Ureter (tissue), 1 donor: Measurements from ENCODE around the gene ZBTB7C. TPM values are rescaled to one million over a fixed set of nuclear protein-coding genes. Genes with fewer than 3 reads are reported as not detected.
"Not testable (repeated sequence)": the region's sequence is repeated elsewhere in the genome, so short reads cannot be mapped to it uniquely, and the experiment has no call there.

Source experiments
- DNase-seq: peaks from one replicate; pipeline ENCODE4 v3.0.0-alpha.2; 2020; ENCODE audit warnings: low spot score
- total RNA-seq: library from RNA; stranded (reverse); gene quantifications from one replicate; pipeline ENCODE4 v1.2.4, GENCODE V29; 2023
- donor health status: DM: yes; HTN: yes; CAD: no.

Gene ZBTB7C
- total RNA-seq = 72.1 TPM

DNA sequence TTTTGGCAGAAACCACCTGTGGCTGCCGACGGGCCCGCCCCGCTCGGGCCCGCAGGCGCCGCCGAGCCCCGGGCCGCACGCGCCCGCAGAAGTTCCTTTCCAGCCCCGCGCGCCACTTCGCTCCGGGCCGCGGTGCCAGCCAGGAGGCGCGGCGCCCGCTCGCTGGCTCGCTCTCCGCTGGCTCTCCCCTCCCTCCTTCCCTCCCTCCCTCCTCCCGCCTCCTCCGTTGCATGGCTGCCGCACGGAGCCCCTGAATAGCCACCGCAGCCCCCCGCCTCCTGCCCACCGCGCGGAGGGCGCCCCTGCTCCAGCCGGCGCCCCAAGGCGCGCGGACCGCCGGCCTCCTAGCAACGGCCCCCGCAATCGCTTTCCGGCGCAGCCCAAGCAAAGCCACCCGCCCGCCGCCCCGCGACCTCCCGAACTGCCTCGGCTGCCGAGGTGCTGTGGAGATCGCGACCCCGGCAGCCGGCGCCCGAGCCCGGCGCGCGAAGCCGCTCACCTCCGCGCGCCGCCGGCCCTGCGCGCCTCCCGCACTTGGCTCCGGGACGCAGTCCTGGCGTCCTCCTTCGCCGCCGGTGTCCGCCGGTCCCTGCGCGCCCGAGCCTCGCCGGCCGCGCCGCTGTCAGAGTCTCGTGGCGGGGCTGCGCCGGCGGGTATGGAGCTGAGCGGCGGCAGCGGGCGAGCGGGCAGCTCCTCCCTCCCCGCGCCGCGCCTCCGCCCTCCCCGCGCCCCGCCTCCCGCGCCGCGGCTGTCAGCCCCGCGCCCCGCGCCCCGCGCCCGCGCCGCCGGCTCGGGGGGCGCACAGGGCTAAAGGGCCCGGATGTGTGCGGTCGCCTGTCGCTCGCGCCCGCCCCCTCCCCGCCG, at the start of gene ZBTB7C:
Gene ZBTB7C, minus strand, starts transcription at position 657 of the 864 bp plus-strand sequence.
- no peak for DNase-seq

GRCh38 chr18:48456838-48457237, 47.7 kb upstream of the ZBTB7C start:
- no peak for DNase-seq

DNA sequence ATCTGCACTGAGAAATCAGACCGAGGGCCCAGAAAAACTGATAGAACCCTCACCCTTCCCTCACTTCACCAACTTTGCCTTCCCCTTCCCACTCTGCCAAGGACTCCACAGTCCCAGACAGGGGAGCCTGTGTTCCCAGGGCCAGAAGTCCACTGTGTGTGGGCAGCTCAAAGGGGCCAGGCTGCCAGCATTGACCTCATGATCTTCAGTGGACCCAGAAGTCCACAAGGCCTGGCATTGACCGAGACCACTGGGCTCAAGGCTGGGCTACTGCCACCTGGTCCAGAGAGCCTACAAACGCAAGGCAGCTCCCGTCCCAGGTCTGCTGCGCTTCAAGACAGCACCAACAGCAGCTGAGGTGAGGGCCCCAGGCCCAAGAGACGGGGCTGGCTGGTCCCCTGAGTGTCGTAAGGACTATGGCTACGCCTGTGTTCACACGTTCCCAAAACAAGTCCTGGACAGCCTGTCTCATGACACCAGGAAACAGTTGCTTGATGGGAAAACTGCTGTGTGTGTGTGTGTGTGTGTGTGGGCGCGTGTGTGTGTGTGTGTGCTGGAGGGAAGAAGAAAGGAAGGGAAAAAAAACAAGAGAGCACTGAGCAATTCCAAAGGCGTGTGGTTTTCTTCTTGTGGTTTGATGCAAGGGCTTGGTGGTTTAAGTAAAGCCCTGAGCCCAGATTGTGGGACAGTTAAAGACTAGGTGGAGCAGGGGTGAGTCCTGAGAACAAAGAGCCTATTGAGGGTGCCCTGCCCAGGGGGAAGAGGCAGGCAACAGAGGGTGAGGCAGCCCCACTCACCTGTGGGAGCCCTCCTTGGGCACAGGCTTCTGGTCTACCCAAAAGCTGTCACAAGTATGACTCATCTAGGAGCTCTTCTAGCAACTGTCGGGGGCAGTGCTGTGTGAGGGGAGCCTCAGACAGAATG, 46.6 kb upstream of the ZBTB7C start:
- no peak for DNase-seq

DNA sequence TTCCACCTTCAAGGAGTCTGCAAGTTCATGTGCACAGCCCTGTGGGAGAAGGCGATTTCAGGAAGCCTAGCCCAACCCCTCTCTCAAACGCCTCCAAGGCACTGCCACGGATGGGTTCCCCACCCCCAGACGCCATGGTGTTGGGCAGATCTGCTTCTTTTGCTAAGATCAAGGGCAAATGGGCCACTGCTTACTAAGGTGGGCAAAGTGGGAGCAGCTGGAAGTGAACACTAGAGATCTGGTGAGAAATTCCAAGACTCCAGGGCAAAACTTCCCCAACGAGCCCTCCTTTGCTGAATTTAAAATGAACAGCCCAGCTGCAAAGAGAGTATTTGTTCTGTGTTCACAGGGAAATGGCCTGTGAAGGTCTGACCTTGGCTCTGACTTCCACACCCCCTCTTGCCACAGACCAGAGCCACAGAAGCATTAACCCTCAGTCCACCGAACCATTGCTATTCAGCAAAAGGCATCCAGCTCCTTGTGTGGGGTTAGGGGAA, 45.1 kb upstream of the ZBTB7C start:
- DNase-seq = no peak

DNA sequence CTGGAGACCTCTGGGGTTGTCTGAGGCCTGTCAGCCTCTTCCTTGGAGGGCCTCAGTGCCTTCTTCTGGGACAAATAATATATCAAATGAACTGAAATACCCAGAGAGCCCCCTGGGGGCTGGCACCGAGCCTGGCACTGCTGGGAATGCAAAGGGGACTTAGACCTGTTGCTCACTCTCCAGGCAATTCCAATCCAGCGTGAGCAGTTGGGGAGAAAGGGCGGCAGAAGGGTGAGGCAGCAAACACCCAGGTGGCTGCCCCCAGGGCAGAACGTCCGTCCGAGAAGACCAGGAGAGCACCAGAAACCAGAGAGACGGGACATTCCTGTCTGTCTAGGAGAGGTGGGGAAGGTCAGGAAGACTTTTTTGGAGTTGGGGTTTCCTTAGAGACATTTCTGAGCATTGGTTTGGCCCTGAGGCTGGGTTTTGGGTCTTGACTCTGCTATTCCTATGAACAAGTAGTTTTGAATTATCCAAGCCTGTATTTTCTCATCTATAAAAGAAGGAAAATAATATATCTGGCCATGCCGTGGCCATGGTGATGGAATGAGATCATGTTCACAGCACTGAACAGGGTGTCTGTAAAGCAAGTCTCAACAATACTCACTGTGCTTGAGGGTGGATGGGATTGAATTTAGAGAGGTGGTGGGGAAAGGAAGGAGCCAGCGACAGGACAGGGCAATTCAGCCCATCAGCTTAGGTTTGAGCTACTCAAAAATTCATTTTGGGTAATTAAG, 44.3 kb upstream of the ZBTB7C start:
- no peak for DNase-seq

DNA sequence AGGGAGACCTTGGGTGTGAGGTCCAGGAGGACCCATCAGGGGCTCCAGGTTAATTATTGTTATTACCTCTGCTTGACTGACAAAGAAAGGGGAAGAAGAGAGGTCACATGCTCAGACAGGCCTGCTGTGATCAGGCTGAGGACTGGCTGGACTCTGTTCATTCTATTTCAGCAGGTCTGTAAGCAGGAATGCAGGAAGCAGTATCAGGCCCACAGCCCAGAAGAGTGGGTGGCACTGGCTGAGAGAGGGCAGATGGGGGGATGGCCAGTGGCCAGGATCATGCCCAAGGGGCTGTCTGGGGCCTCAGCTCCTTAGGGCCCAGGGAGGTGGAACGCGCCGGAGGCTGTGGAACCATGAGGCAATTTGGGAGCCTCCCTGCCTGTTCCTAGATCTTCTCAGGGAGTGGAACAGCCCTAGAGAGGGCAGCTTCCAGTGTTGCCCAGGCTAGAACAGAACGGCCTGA, 43.7 kb upstream of the ZBTB7C start:
- DNase-seq = no peak

DNA sequence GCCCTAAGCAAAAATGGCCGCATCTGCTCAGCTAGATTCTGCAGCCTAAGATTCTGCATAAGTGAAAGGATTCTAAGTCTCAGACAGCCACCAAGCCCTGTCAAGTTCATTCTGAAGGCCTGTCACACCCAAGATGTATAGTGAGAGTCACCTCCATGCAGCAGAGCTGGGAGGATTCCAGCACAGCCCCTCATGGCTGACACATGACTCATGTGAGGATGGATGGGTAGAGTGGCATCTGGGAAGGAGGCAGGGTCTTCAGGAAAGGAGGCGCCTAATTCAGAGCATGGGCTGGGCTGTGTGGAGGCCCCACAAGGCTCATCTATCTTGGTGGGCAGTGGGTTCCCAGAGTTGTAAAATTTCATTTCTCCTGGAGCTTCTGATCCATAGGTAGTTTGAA, 41.5 kb upstream of the ZBTB7C start:
- DNase-seq = no peak

- DNase-seq = peak; percentile 91
Observed at GRCh38 chr18:48446582-48447225, 37.5 kb upstream of the ZBTB7C start.

DNA sequence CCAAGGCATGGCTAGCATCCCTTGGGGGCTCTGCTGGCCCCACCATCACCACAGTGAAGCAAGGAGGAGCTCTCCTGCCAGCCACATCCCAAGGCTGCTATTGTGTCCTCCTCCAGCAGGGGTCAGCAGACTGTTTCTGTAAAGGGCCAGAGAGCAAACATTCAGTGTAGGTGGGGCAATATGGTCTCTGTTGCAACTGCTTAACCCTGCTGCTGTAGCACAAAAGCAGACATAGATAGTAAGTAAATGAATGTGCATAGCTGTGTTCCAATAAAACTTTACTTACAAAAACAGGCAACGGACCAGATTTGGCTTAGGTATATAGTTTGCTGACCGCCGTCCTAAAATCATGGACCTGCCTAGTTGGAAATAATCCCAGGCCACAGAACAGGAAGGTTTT, 36.4 kb upstream of the ZBTB7C start:
- DNase-seq = peak; percentile 79

DNA sequence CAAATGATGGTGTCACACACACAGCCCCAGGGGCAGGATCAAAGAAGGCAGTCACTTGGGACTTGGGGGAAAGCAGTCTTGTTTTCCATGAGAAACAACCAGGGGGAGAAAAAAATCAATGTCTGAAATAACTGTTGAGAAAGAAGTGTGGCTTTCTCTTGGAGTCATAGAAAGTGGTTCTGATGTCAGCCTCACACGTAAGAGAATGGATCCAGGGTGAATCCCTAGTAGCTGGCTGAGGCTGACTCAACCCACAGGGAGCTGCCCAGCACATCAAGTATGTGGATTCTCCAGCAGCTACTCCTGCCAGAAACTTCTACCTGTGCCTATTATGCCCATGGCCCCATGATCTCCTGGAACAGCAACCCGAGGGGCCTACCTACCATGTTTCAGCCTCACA, 33.6 kb upstream of the ZBTB7C start:
- no peak for DNase-seq

GRCh38 chr18:48441405-48441881, 32.3 kb upstream of the ZBTB7C start:
- no peak for DNase-seq

DNA sequence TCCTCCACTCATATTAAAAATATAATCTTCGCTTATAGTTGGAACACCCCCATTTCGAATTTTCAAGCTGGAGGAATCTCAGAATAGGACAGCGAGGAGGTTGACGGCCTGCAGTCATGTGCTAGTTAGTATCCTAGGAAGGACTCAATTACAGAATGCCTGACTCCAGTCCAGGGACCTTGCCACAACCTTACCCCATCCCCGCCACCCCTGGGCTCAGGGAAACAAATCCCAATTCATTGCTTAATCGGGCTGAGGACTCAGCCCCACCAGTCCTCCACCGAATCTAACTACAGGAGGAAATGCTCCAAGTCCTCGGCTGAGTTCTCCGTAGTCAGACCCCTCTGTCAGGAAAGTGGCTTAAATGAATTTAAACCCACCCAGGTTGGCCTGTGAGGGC, 31.7 kb upstream of the ZBTB7C start:
- no peak for DNase-seq

DNA sequence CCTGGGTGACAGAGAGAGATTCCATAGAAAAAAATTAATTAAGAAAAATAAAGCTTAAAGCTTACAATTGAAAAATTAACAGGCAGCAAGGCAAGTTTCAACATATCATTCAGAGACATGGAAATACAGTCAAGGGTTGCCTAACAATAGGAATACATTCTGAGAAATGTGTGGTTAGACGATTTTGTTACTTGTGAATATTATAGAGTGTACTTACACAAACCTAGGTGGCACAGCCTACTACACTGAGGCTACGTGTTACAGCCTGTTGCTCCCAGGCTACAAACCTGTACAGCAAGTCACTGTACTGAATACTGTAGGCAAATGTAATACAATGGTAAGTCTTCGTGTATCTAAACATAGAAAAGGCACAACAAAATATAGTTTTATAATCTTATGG, 27.7 kb upstream of the ZBTB7C start:
- DNase-seq = no peak

- DNase-seq = not testable (repeated sequence)
Observed at GRCh38 chr18:48434382-48434781, 25.2 kb upstream of the ZBTB7C start.

DNA sequence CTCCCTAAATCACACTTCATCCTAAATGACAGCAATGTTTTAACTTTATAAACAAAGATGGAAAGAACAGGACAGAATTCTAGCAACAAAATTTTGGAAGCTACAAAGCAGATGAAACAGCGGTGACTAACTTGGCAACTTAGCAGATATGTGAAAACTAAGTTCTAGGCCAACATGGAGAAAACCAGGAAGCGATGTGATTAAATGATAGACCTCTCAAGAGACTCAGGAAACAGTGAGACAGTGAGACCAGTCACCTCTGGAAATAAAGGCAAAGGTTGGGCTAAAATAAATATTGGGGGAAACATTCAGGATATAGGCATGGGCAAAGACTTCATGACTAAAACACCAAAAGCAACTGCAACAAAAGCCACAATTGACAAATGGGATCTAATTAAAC, 24.4 kb upstream of the ZBTB7C start:
- no peak for DNase-seq

DNA sequence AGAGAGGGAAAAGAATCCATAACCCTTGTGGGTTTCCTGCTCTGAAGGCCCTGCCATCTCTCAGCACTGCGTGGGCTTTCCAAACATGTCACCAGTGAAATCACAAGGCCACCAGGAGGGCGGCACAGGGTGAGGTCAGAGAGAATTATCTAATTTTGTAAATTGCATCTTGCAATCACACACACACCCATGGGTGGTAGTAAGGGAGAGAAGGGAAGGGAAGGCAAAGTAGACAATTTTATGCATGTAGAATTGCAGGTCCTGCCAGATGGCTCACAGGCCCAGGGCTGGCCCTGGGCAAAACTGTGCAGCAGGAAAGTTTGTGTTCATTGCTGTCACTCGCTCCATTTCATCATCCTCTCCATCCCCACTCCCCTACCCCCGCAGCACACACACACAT, 21.0 kb upstream of the ZBTB7C start:
- DNase-seq = no peak

- DNase-seq = no peak
Observed at GRCh38 chr18:48428475-48429177, 19.4 kb upstream of the ZBTB7C start.

- DNase-seq = no peak
Observed at GRCh38 chr18:48422947-48423378, 13.8 kb upstream of the ZBTB7C start.

GRCh38 chr18:48419277-48420022, 10.3 kb upstream of the ZBTB7C start:
- DNase-seq = no peak
